GM21723 (cell line): ENCODE data around the gene UBE2L5.
"Not testable (repeated sequence)": the region's sequence is repeated elsewhere in the genome, so short reads cannot be mapped to it uniquely, and the experiment has no call there.

Experiments used
- ATAC-seq: cut with Tn5 transposase; IDR thresholded peaks from one replicate; pipeline ENCODE4 v1.9.1; 2021; ENCODE audit warnings: mild to moderate bottlenecking, moderate library complexity; ENCODE audit not compliant: unreplicated experiment

The UBE2L5 gene

DNA sequence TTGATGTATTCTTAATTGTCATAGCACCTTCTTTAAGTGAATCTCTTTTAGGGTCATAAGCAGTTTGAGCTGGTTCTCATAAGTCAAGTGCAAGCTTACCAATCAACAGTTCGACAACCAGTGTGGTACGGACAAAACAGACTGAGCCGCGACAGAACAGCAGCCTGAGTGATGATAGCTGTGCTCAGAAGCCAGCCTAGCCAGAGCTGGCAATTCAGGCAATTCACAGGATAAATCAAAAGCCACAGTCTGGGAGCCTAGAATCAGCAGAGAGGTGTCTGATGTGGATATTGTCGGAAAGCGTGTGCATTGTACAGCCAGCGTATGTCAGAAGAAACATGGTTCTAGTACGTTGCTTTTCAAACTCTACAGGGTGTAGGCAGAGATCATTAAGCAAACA, 14.9 kb downstream of the UBE2L5 start:
- ATAC-seq: no peak

DNA sequence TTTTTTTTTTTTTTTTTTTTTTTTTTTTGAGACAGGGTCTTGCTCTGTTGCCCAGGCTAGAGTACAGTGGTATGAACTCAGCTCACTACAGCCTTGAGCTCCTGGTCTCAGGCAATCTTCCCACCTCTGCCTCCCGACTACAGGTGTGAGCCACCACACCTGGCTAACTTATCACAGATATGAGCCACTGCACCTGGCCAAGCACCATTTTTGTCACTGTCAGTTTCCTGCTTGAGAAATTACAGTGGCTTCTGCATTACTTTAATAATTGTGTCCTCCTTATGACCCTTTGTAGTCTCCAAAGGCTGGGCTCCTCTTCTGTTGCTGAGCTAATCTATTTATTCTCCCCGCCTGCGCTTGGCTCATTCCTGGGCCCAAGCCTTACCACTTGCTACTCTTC, 16.0 kb downstream of the UBE2L5 start:
- ATAC-seq: no peak

DNA sequence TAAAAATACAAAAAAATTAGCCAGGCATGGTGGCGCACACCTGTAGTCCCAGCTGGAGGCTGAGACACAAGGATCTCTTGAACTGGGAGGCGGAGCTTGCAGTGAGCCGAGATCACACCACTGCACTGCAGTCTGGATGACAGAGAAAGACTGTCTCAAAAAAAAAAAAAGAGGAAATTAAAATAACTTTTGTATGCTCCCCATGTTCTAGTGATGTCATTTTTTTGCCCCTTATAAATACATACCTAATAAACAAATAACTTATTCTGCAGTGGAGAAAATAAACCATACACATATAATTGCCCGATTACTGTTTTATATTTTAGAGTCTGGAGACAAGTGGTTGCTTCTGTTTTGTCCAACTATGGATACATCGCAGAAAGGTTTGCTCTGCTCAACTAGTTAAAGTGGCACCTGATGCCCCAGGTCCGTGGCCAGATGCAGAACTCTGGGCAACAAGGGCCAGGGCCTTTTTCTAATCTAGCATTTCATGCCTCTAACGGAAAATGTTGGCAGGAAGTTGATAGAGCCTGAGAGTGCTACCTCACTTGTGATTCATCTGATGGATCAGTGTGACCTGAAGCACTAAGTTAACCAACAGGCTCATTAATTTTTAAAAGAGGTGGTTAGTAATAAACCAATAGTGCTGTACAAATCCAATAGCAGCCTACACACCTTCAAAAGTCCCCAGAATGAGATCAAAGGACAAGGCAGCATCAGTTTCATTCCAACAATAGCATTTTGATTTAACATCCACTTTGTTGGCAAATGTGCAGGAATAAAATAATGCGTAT, 18.8 kb downstream of the UBE2L5 start:
- no peak for ATAC-seq

DNA sequence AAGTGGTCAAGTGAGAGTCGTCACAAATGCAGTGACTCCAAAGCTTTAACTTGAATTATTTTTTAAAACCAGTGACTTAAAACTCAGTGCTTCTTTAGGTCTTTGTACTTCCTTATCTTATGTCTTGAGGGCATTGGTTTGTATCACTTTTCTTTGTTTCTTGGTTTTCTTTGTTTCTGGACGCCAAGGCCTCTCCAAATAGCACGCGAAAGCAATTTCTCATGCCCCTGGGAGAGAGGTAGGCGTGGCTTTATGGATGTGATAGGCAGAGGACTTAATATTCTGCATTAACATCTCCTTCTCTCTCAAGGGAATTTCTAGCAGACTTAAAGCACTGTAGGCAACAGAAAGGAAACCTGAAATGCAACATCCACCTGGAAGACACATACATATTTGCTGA, 20.6 kb downstream of the UBE2L5 start:
- ATAC-seq: no peak

DNA sequence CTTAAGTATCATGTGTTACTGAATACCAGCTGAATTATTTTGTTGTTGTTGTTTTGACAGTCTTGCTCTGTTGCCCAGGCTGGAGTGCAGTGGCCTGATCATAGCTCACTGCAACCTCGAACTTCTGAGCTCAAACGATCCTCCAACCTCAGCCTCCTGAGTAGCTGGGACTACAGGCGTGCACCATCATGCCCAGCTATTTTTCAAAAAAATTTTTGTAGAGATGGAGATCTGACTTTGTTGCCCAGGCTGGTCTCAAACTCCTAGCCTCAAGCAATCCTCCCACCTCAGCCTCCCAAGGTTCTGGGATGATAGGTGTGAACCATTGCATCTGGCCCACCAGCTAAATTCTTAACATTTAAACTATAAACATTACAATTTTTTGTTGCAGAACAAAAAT, 21.2 kb downstream of the UBE2L5 start:
- ATAC-seq: not testable (repeated sequence)

DNA sequence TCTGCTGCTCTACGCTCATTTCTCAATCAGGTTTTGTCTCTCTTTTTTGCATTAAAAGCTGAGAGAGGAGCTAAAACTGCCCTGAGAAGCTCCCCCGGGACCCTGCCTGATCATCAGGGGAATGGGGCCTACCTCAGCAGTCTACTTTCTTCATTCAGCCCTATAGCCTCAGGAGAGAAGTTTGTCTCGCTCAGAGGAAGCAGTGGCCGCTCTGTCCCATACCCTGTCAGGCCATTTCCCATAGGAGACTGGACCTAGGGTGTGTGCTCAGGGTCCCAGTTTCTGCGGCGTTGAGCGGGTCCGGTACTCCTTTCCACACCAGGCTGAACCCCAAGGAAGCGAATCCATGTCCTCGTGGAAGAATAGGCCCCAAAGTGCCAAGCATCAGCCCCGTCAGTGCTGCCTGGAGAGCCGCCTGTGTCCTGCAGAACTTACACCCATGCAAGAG, 21.7 kb downstream of the UBE2L5 start:
- ATAC-seq: peak; percentile 43

DNA sequence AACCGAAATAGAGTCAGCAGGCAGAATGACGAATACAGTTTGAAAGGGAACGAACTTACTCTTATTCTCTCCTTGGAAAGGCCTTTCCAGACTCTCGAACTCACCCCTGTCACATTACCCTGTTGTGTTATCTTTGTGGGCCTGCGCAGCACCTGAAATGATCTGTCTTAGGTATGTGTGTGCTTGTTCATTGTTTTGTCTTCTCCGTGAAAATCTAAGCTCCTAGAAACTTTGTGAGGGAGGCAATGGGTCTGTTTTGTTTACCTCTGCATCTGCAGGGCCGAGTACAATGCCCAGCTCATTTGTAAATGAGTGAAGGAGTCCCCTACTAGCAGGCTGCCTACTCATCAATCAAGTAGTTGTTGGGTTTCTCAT, 23.8 kb downstream of the UBE2L5 start:
- ATAC-seq: no peak

DNA sequence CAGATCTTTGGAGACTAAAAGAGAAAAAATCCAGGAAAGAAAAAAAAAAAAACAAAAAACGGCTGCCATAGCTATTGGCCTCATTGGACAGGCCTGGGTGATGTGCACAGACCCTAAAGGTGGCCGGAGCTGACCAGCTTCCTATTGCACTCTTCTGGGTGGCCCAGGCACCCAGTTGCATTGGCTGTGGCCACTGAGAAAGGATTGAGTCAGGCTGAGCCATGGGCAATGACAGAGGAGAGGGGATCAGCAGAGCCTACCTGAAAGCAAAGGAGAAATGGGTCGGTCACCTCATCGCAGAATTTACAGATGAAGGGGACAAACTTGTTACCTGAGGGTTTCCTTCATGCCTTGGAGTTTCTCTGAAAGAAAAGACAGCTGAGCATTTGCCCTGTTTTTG, 26.1 kb downstream of the UBE2L5 start:
- no peak for ATAC-seq

DNA sequence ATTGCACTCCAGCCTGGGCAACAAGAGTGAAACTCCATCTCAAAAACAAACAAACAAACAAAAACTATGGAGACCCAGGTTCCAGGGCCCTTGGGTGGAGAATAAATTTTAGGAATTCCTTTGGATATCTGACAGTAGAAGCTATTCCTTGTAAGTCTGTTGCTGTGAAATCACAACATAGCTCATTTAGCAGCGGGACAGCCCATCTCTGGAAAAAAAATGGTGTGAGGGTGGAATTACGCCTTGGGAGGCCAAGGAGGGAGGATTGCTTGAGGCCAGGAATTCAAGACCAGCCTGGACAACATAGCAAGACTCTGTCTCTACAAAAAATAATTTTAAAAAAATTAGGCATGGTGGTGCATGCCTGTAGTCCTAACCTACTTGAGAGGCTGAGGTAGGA, 27.8 kb downstream of the UBE2L5 start:
- no peak for ATAC-seq

DNA sequence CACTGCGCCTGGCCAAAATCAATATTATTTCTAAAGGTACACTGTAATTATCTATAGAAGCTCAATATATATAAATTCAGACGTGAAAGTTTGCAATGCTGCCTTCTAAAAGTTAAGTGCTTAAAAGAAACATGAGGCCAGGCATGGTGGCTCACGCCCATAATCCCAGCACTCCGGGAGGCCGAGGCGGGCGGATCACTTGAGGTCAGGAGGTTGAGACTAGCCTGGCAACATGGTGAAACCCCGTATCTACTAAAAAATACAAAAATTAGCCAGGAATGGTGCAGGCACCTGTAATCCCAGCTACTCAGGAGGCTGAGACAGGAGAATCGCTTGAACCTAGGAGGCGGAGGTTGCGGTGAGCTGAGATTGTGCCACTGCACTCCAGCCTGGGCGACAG, 29.2 kb downstream of the UBE2L5 start:
- ATAC-seq: not testable (repeated sequence)

DNA sequence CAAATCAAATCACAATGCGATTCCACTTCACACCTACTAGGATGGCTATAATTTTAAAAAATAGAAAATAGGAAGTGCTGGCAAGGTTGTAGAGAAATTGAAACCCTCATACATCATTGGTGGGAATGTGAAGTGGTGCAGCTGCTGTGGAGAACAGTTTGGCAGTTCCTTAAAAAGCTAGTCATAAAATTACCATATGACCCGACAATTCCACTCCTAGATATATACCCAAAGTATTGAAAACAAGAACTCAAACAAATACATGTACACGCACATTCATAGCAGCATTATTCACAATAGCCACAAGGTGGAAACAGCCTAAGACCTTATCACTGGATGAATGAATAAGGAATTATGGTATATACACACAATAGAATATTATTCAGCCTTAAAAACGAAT, 31.4 kb downstream of the UBE2L5 start:
- ATAC-seq: no peak

DNA sequence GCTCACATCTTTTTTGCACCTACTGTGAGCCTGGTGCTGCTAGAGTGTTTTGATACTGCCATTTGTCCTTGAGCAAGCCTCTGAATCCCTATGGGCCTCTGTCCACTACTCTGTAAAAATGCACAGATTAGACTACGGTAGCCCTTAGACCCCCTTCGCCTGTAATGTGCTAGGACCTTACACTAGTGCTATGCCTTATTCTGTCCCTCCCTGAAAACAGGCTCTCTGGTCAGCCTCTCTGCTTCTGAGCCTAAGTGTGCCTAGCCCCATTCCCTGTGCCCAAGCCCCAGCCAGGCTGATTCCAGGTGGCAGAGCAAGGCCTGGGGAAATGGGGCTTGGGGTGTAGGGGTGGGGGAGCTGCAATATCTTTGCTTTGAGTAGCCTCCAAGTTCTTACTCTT, 32.7 kb downstream of the UBE2L5 start:
- ATAC-seq: no peak

DNA sequence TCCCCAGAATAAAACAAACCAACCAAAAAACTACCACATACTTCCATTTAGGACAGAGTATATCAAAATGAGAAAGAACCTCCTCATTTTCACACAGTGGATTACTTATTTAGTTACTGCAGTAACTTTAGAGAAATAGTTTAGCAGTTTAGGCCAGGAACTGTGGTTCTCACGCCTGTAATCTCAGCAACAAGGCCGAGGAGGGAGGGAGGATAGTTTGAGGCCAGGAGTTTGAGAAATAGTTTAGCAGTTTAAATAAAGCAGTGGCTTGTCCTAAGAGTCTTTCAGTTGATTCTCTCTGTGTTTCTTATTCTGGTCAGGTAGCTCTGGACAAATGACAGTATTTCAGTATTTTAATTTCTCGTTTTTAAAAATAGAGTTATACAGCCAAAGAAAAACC, 34.0 kb downstream of the UBE2L5 start:
- ATAC-seq: no peak

DNA sequence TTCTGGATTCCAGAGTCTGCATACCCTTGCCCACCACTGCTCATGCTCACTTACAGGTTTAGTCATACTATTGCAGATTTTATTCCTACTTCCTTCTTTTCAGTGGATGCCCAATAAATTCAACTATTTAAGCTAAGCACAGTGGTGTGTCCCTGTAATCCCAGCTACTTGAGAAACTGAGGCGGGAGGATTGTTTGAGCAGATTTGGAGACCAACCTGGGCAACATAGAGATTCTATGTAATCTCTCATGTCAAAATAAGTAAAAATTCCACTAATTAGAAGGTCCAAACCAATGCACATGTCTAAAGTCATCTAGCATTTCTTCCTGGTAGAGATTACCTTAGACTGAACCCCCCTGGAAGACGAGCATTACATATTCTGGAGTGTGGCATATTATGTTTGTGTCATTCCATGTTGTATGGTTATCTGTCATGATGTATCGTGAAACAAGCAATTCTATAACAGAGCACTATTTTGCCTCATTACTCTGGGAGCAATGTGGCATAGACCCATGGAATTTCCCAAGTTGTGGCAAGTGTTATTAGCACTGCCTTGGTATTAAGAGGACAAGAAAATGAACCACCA, 35.1 kb downstream of the UBE2L5 start:
- no peak for ATAC-seq

DNA sequence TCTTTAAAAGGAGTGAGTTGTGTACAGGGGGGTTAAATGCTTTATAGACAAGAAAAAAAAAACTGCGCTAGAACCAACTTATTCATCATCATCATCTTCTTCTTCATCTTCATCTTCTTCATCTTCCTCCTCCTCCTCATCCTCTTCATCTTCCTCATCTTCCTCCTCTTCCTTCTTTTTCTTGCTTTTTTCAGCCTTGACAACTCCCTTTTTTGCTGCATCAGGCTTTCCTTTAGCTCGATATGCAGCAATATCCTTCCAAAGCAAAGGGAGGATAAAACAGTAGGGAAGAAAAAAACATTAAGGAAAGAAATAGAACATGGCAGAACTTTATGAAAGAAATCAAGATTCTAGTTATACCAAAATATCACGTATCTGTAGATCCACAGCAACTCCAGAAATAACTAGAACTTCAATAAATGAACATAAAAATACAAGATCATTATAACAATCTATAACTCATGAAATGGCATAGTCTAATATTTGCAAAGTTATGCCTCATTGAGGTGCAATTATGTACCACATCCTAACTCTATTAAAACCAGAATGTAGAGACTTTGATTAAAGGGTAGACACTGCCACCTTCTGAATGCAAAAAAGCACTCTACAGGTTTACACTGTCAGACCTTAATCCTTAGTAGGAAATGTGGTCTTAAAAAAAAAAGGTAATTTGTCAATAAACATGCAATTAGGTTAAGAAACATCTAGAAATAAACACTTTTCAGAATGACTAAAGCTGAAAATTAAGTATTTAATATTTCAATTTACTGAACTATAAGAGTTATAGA, 39.2 kb downstream of the UBE2L5 start:
- ATAC-seq: not testable (repeated sequence)

DNA sequence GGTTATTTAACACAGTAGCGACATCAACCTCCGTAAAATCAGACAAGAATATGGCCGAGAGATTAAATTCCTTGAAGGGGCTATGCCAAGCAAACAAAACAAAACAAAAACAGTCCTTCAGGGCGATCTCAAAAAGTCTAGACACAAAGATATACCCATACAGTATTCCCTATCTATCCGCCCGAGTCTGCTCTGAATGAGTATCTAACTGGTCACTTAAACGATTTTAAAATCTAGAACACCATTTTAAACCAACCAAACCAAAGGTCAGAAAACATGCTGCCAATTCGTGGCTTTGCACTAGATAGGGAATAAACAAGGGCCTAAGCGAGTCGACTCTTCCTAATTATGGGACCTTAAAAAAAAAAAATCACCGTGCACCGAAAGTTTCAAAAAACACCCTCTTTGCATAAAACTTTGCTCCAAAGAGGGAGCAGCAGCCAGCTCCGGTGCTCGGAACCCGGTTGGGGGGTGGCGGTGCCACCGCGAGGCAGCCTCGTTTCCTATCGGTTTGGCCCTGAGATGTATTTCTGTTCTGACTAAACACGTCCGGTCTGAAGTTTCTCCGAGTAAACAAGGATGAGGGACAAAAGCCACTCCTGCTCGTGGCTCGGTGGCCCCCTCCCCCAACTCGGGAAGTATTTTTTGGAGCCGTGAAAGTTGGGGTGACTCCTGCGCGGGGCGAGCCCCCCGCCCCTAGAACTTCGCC, 41.6 kb downstream of the UBE2L5 start:
- ATAC-seq: peak; percentile 43

DNA sequence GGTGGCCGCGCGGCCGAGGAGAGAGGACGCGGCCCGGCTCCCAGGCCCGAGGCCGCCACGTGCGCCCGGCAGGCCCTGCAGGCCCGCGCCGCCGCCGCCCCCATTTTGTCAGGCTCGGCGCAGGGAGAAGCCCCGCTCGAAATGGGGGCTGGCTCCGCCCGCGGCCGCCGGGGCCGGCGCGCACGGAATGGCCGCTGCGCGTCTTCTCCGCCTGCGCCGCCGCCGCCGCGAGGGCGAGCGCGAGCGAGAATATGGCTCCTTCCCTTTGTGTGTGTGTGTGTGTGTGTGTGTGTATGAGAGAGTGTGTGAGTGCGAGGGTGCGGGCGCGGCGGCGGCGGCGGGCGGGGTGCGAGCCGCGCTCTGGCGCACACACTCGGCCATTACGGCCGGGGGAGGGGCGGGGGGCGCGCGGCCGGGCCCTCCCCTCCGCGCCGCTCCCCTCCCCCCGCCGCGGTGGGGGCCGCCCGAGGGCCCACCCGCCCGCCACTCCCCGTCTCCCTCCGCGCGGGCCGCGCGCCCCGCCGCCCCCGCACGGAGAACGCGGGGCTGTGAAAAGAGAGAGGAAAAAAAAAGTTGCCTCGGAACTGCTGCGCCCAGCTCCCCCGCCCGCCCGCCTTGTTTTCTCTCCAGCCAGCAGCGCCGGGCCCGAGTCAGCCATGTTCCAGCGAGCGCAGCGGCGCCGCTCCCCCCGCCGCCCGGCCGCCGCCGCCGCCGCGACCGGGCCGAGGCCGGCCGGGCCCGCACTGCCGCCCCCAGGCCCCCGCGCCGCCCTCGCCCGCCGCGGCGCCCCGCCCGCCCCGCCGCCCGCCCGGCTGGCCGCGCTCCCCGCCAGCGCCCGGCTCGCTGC, 42.4 kb downstream of the UBE2L5 start:
- peak; percentile 29 for ATAC-seq

DNA sequence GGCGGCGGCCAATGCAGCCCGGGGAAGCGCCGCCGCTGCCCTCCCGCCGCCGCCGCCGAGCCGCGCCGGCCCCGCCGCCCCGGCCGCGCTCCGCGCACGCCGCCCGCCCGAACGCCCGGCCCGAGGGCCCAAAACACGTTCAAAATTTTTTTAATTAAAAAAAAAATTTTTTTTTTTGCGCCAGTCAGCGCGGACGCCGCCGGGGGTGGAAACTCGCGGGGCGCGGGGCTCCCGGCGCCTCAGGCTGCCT, 43.0 kb downstream of the UBE2L5 start:
- ATAC-seq: no peak

DNA sequence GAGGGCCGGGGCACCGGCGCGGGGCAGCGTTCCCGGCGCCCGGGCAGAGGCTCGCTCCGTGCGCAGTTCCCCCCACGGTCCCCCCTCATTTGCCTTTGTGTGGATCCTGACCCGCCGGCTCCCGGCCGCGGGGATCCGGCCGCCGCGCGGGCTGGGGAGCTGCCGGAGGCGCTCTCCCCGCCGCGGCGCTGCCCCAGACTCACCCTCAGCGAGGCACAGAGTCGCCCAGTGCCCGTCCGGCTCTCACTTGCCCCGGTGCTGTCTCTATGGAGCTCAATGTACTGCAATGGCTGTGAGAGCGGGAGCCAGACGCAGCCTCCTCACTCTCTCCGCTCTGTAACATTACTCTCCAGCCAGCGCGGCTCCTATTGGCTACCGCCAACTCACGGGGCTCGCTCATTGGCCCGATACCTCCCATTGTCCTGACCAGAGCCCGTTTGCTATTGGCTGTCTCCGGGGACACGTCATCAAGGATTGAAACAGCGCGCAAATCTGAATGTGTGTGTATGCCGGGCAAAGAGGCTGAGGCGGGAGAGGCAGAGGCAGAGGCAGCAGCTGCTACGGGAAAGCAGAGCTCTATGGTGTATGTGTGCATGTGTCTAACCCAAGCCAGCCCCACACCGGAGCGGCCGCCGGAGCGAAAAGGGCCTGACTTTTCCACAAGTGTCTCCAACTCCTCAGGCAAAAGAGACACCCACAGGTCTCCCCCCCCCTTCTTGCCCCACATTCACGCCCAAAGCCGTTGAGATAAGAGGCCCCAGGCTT, 43.5 kb downstream of the UBE2L5 start, which contains the start of gene HMGB1:
Gene HMGB1, minus strand, starts transcription at position 344 of the 765 bp plus-strand sequence. CDS start 2,256 bp downstream, outside the sequence.
- peak; percentile 86 for ATAC-seq

DNA sequence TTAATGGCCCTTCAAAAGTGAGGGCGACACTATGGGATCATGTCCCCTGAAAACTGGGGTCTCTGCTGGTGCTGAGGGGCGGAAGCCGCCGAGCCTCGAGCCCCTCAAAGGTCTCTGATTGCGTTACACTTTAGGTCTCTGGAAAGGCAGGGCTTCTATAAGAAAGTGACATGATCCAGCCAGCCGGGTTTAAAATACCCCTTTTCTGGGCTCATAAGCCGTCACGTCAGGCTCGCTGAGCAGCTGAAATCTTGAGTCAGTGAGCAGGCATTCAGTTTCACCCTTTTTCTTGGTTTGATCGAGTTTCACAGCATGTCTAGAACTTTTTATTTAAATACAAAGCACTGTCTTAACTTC, 44.0 kb downstream of the UBE2L5 start:
- peak; percentile 12 for ATAC-seq
